NCI-H748 treated with DMSO at 0.1 percent for 48 hours (cell line): ENCODE measurements around the gene ANKRD2.
"Not testable (repeated sequence)": the region's sequence is repeated elsewhere in the genome, so short reads cannot be mapped to it uniquely, and the experiment has no call there.

ENCODE experiments used
- DNase-seq: peaks from one replicate; lab custom pipeline; 2025; lab: John Stamatoyannopoulos, UW

ANKRD2 gene

GRCh38 chr10:97546456-97547270 lies 25.9 kb upstream of the ANKRD2 start:
- no peak for DNase-seq

GRCh38 chr10:97547271-97547600 lies 25.3 kb upstream of the ANKRD2 start:
- no peak for DNase-seq

- DNase-seq = no peak
Measured at GRCh38 chr10:97547962-97548361, 24.6 kb upstream of the ANKRD2 start.

- DNase-seq = no peak
Measured at GRCh38 chr10:97548828-97549455, 23.6 kb upstream of the ANKRD2 start.

GRCh38 chr10:97549587-97550322 lies 22.8 kb upstream of the ANKRD2 start:
- DNase-seq = no peak

- no peak for DNase-seq
Measured at GRCh38 chr10:97550336-97551149, 22.0 kb upstream of the ANKRD2 start.

GRCh38 chr10:97551271-97551670 lies 21.3 kb upstream of the ANKRD2 start:
- DNase-seq = no peak

GRCh38 chr10:97553575-97554031 lies 19.0 kb upstream of the ANKRD2 start:
- peak; percentile 10 for DNase-seq

- DNase-seq = not testable (repeated sequence)
Measured at GRCh38 chr10:97554336-97554735, 18.2 kb upstream of the ANKRD2 start.

- not testable (repeated sequence) for DNase-seq
Measured at GRCh38 chr10:97555541-97555940, 17.0 kb upstream of the ANKRD2 start.

GRCh38 chr10:97560731-97561381 lies 11.7 kb upstream of the ANKRD2 start:
- not testable (repeated sequence) for DNase-seq

GRCh38 chr10:97561386-97562077 lies 11.0 kb upstream of the ANKRD2 start:
- DNase-seq = not testable (repeated sequence)

- not testable (repeated sequence) for DNase-seq
Measured at GRCh38 chr10:97562329-97562728, 10.2 kb upstream of the ANKRD2 start.

- no peak for DNase-seq
Measured at GRCh38 chr10:97563337-97563736, 9.2 kb upstream of the ANKRD2 start.

- DNase-seq = no peak
Measured at GRCh38 chr10:97564776-97565175, 7.8 kb upstream of the ANKRD2 start.

GRCh38 chr10:97566336-97566996 lies 6.1 kb upstream of the ANKRD2 start:
- DNase-seq = no peak

- no peak for DNase-seq
Measured at GRCh38 chr10:97567891-97568290, 4.7 kb upstream of the ANKRD2 start.

- DNase-seq = no peak
Measured at GRCh38 chr10:97570146-97570788, 2.3 kb upstream of the ANKRD2 start.

- DNase-seq = no peak
Measured at GRCh38 chr10:97570789-97571471, 1.6 kb upstream of the ANKRD2 start.
